Sigmoid colon (tissue), 7 donors: ENCODE measurements around the gene B4GALT6. TPM values are rescaled to one million over a fixed set of nuclear protein-coding genes. Genes with fewer than 3 reads are reported as not detected.

ENCODE experiments used
- DNase-seq: peaks from one replicate; pipeline ENCODE4 v3.0.0-alpha.2; 2019
- H3K27ac ChIP-seq, 4 donors: fragments of 200-600 bp; sonication (generic); one replicate each; pipeline ENCODE4 v1.5.1; 2016 to 2019; ENCODE audit warnings: mild to moderate bottlenecking in 1 of 4
- H3K27me3 ChIP-seq, 3 donors: fragments of 200-600 bp; sonication (generic); one replicate each; pipeline ENCODE4 v1.5.1; 2019; ENCODE audit warnings: mild to moderate bottlenecking in 1 of 3
- H3K36me3 ChIP-seq, 4 donors: fragments of 200-600 bp; sonication (generic); one replicate each; pipeline ENCODE4 v1.5.1; 2016 to 2019
- H3K4me1 ChIP-seq, 4 donors: fragments of 200-600 bp; sonication (generic); one replicate each; pipeline ENCODE4 v1.5.1; 2017 to 2019
- H3K4me3 ChIP-seq, 4 donors: fragments of 200-600 bp; sonication (generic); one replicate each; pipeline ENCODE4 v1.5.1; 2017 to 2019; ENCODE audit warnings: mild to moderate bottlenecking in 2 of 4, moderate library complexity in 1 of 4
- H3K9me3 ChIP-seq, 4 donors: fragments of 200-600 bp in 3 of 4; sonication (generic) in 3 of 4; one replicate each; pipeline versions ENCODE4 v1.5.1 to v1.6.1; 2013 to 2019
- CTCF ChIP-seq, 4 experiments: fragments of 450-650 bp in 3 of 4; fragments of 200-600 bp in 1 of 4; IDR thresholded peaks; one replicate each; pipeline ENCODE4 v1.5.1; 2016 to 2019; ENCODE audit warnings: antibody characterized with exemption in 4 of 4, mild to moderate bottlenecking in 3 of 4, moderate library complexity in 2 of 4
- EP300 ChIP-seq, 4 donors: sonication (generic); formaldehyde crosslinking; IDR thresholded peaks; one replicate each; pipeline ENCODE4 v1.6.1; 2017; ENCODE audit warnings: antibody characterized with exemption in 4 of 4
- POLR2A ChIP-seq, 2 donors: fragments of 450-650 bp; IDR thresholded peaks; one replicate each; pipeline ENCODE4 v1.6.1; 2016; ENCODE audit warnings: antibody characterized with exemption in 2 of 2, mild to moderate bottlenecking in 2 of 2, moderate library complexity in 2 of 2
- POLR2AphosphoS5 ChIP-seq, 4 donors: sonication (generic); formaldehyde crosslinking; IDR thresholded peaks; one replicate each; pipeline ENCODE4 v1.6.1; 2017; ENCODE audit warnings: antibody characterized with exemption in 4 of 4
- WGBS, 2 donors: extraction: QIAGEN DNeasy Blood & Tissue Kit; methylation state at CpG; one replicate each; pipeline ENCODE4 v1.1.7; 2013; 5-methylcytosine and 5-hydroxymethylcytosine counted together
- intact Hi-C: fragments of 100-400 bp; cut with DNase I; formaldehyde crosslinking; loops from one replicate; pipeline ENCODE4 v1.15.1; 2023
- polyA plus RNA-seq, 3 donors: library from polyadenylated mRNA; stranded (reverse); fragments of 200-250 nt; gene quantifications; one replicate each; pipeline ENCODE4 v1.2.3, GENCODE V29; 2013
- total RNA-seq, 4 donors: library from RNA; depleted of rRNA; stranded (reverse); fragments of >200 nt; gene quantifications; one replicate each; pipeline ENCODE4 v1.1.0, GENCODE V29; 2016
- donor health status: healthy with polysubstance abuse.
- donor health status: Bipolar disorder and iron deficiency.
- donor health status: healthy.

The B4GALT6 gene
- total and polyA plus RNA-seq, 7 donors: 1.2 to 7.8 (median 4.7) TPM; not detected in 1

- WGBS, 2 donors: 25 to 61% methylated on average over 3 of the region's 3 CpGs
- Histone ChIP-seq H3K27me3 (no peaks in the 10 kb centered on the region), H3K4me1 (peaks cover 0 to 6% (median 5%) of the 10 kb centered on the region in 4 donors), H3K9me3 (no peaks in the 10 kb centered on the region), H3K36me3 (no peaks in the 10 kb centered on the region), H3K27ac (peak overlapping the region in 1 of 4 donors; percentile 58), H3K4me3 (no peak overlapping the region)
- TF ChIP-seq POLR2AphosphoS5 (IDR thresholded peaks at IDR 0.05) (no peak), CTCF (IDR thresholded peaks at IDR 0.05) (no peak), EP300 (IDR thresholded peaks at IDR 0.05) (no peak)
- intact Hi-C loops: no loop called here
- no peak for DNase-seq
Measured at GRCh38 chr18:31679133-31679742, 5.1 kb downstream of the B4GALT6 start.

- TF ChIP-seq EP300 (IDR thresholded peaks at IDR 0.05) (no peak), POLR2AphosphoS5 (IDR thresholded peaks at IDR 0.05) (no peak), POLR2A (IDR thresholded peaks at IDR 0.05) (no peak), CTCF (IDR thresholded peaks at IDR 0.05) (no peak)
- Histone ChIP-seq H3K9me3 (no peaks in the 10 kb centered on the region), H3K27me3 (no peaks in the 10 kb centered on the region), H3K4me3 (no peak overlapping the region), H3K27ac (peak overlapping the region in 1 of 4 donors; percentile 58), H3K36me3 (no peaks in the 10 kb centered on the region), H3K4me1 (no peaks in the 10 kb centered on the region)
- 94 to 95% methylated on average over 4 of the region's 4 CpGs for WGBS, 2 donors
- intact Hi-C loops: no loop called here
- DNase-seq: no peak
Measured at GRCh38 chr18:31678425-31678824, 6.0 kb downstream of the B4GALT6 start.

DNA sequence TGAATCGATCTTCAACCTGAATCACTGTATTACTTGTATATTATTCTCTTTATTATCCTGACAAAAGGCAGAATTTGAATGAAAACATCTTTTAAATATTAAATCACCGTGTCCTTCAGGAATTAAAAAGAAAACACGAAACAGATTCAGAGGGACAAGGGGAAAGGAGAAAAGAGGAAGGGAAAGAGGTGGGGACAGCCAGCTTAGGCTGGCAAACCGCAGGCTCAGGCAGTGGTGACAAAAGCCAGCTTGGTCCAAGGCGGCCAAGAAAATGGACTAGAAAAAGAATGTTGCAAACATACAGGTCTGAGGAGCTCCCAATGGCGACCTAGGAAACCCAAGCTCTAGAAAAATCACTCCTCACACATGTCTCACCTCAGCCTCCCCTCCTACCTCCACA, 6.8 kb downstream of the B4GALT6 start:
- TF ChIP-seq POLR2AphosphoS5 (IDR thresholded peaks at IDR 0.05) (no peak), EP300 (IDR thresholded peaks at IDR 0.05) (no peak), CTCF (IDR thresholded peaks at IDR 0.05) (no peak), POLR2A (IDR thresholded peaks at IDR 0.05) (no peak)
- H3K36me3 ChIP-seq: no peaks in the 10 kb centered on the region
- H3K4me1 ChIP-seq: no peaks in the 10 kb centered on the region
- H3K9me3 ChIP-seq: no peaks in the 10 kb centered on the region
- intact Hi-C loops: no loop called here
- no peak for DNase-seq
- H3K4me3 ChIP-seq: no peak overlapping the region
- H3K27me3 ChIP-seq: no peaks in the 10 kb centered on the region
- no peak overlapping the region for H3K27ac ChIP-seq
- 68 to 92% methylated on average over 6 of the region's 6 CpGs for WGBS, 2 donors

DNA sequence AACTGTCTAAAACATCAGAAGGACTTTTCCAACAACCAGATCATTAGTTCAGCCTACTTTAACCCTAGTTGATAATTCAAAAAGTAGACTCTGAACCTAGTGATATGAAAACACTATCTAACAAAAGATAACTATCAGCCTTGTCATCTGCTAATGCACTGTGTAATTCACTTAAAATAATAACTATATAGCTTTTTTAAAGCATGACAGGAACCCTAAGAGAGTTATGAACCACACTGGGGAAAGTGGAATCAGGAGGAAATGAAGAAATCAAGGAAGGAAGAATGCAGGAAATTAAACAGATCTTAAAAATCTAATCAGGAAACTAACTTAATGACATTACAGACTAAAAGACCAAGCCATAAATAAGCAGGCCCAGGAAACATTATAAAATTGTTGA, 9.0 kb downstream of the B4GALT6 start:
- Histone ChIP-seq H3K27me3 (no peaks in the 10 kb centered on the region), H3K4me1 (no peaks in the 10 kb centered on the region), H3K9me3 (no peaks in the 10 kb centered on the region), H3K4me3 (no peak overlapping the region), H3K36me3 (no peaks in the 10 kb centered on the region), H3K27ac (no peak overlapping the region)
- intact Hi-C loops: no loop called here
- DNase-seq: no peak
- no peak for TF ChIP-seq POLR2AphosphoS5 (IDR thresholded peaks at IDR 0.05)
- TF ChIP-seq POLR2A (IDR thresholded peaks at IDR 0.05): no peak
- no peak for TF ChIP-seq CTCF (IDR thresholded peaks at IDR 0.05)
- no peak for TF ChIP-seq EP300 (IDR thresholded peaks at IDR 0.05)

DNA sequence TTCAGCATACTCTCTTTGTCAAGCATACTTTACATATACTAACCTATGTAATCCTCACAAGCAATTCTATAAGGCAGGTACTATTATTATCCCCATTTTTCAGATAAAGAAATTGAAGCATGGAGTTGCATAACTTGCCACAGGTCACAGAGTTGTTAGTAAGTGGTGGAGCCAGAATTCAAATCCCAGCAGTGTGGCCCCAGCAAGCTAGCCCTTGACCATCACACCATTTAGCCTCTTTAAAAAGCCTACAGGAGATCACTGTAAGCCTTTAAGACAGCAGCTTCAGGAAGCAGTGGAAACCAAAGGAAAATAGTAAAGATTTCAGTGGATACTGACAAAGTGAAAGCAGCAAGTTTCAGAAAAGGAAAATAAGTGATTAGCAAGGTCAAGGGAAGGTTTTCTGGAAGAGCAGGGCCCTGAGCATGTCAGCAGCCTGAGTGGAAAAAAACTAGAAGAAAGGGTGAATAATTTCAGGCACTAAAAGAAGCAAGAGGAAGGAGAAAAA, 11.7 kb downstream of the B4GALT6 start:
- H3K36me3 ChIP-seq: no peaks in the 10 kb centered on the region
- H3K4me1 ChIP-seq: no peaks in the 10 kb centered on the region
- no peak overlapping the region for H3K4me3 ChIP-seq
- H3K27ac ChIP-seq: no peak overlapping the region
- no peak for DNase-seq
- no peaks in the 10 kb centered on the region for H3K27me3 ChIP-seq
- intact Hi-C loops: no loop called here
- TF ChIP-seq POLR2AphosphoS5 (IDR thresholded peaks at IDR 0.05): no peak
- TF ChIP-seq CTCF (IDR thresholded peaks at IDR 0.05): no peak
- no peak for TF ChIP-seq POLR2A (IDR thresholded peaks at IDR 0.05)
- no peak for TF ChIP-seq EP300 (IDR thresholded peaks at IDR 0.05)
- no peaks in the 10 kb centered on the region for H3K9me3 ChIP-seq
